ENCODE results near the gene TNFAIP8L3. TPM values are rescaled to one million over a fixed set of nuclear protein-coding genes. Genes with fewer than 3 reads are reported as not detected.
"Not testable (repeated sequence)": the region's sequence is repeated elsewhere in the genome, so short reads cannot be mapped to it uniquely, and the experiment has no call there.

TNFAIP8L3 gene
- total and polyA plus RNA-seq, 4 donors, result 24.5 to 48.4 (median 27.2) TPM

GRCh38 chr15:51133140-51133765 is 38.5 kb upstream of the TNFAIP8L3 start:
- H3K4me1 ChIP-seq (ENCODE audit: control insufficient read depth in 1 of 2, insufficient read depth in 2 of 2, low read length in 2 of 2), result peaks cover 0 to 4% of the 10 kb centered on the region in 2 donors
- no peaks in the 10 kb centered on the region for H3K27me3 ChIP-seq (ENCODE audit: control insufficient read depth in 1 of 2, insufficient read depth in 2 of 2, low read length in 1 of 2)
- no peak for DNase-seq
- intact Hi-C loops (cut with DNase I), result no loop called here
- H3K27ac ChIP-seq (ENCODE audit: low read depth in 1 of 2, low read length in 2 of 2), result peak overlapping the region in 1 of 2 donors; percentile 29
- no peak for ATAC-seq (ENCODE audit: low FRiP score)
- no peaks in the 10 kb centered on the region for H3K9me3 ChIP-seq (ENCODE audit: control insufficient read depth, low read length)
- no peak overlapping the region for H3K4me3 ChIP-seq (ENCODE audit: low read length in 2 of 2)
- H3K36me3 ChIP-seq (ENCODE audit: control insufficient read depth in 1 of 2, insufficient read depth in 2 of 2, low read length in 1 of 2), result no peaks in the 10 kb centered on the region
- 58 to 61% methylated on average over 7 of the region's 7 CpGs for WGBS, 2 donors

GRCh38 chr15:51132384-51133139 is 37.9 kb upstream of the TNFAIP8L3 start:
- intact Hi-C loops (cut with DNase I), result no loop called here
- 18 to 32% methylated on average over 6 of the region's 6 CpGs for WGBS, 2 donors
- DNase-seq, result peak; percentile 69 to 87

GRCh38 chr15:51131596-51132290 is 37.0 kb upstream of the TNFAIP8L3 start:
- peaks cover 0 to 4% of the 10 kb centered on the region in 2 donors for H3K4me1 ChIP-seq (ENCODE audit: control insufficient read depth in 1 of 2, insufficient read depth in 2 of 2, low read length in 2 of 2)
- H3K36me3 ChIP-seq (ENCODE audit: control insufficient read depth in 1 of 2, insufficient read depth in 2 of 2, low read length in 1 of 2), result no peaks in the 10 kb centered on the region
- ATAC-seq (ENCODE audit: low FRiP score) (no peak), DNase-seq (no peak)
- no peak overlapping the region for H3K4me3 ChIP-seq (ENCODE audit: low read length in 2 of 2)
- intact Hi-C loops (cut with DNase I), result no loop called here
- no peak overlapping the region for H3K27ac ChIP-seq (ENCODE audit: low read depth in 1 of 2, low read length in 2 of 2)
- no peaks in the 10 kb centered on the region for H3K9me3 ChIP-seq (ENCODE audit: control insufficient read depth, low read length)
- WGBS, 2 donors, result 73 to 87% methylated on average over 4 of the region's 4 CpGs
- no peaks in the 10 kb centered on the region for H3K27me3 ChIP-seq (ENCODE audit: control insufficient read depth in 1 of 2, insufficient read depth in 2 of 2, low read length in 1 of 2)

More at GRCh38 chr15:51132384-51133139, 37.9 kb upstream of the TNFAIP8L3 start:
- no peaks in the 10 kb centered on the region for H3K27me3 ChIP-seq (ENCODE audit: control insufficient read depth in 1 of 2, insufficient read depth in 2 of 2, low read length in 1 of 2)
- H3K27ac ChIP-seq (ENCODE audit: low read depth in 1 of 2, low read length in 2 of 2), result peak overlapping the region in 1 of 2 donors; percentile 48
- no peak overlapping the region for H3K4me3 ChIP-seq (ENCODE audit: low read length in 2 of 2)
- no peaks in the 10 kb centered on the region for H3K36me3 ChIP-seq (ENCODE audit: control insufficient read depth in 1 of 2, insufficient read depth in 2 of 2, low read length in 1 of 2)
- no peaks in the 10 kb centered on the region for H3K9me3 ChIP-seq (ENCODE audit: control insufficient read depth, low read length)
- ATAC-seq (ENCODE audit: low FRiP score), result peak; percentile 88
- H3K4me1 ChIP-seq (ENCODE audit: control insufficient read depth in 1 of 2, insufficient read depth in 2 of 2, low read length in 2 of 2), result peaks cover 0 to 4% of the 10 kb centered on the region in 2 donors

GRCh38 chr15:51130344-51130743 is 35.6 kb upstream of the TNFAIP8L3 start:
- intact Hi-C loops (cut with DNase I), result no loop called here
- H3K27ac ChIP-seq (ENCODE audit: low read depth in 1 of 2, low read length in 2 of 2), result no peak overlapping the region
- H3K4me3 ChIP-seq (ENCODE audit: low read length in 2 of 2), result no peak overlapping the region
- H3K9me3 ChIP-seq (ENCODE audit: control insufficient read depth, low read length), result no peaks in the 10 kb centered on the region
- H3K4me1 ChIP-seq (ENCODE audit: control insufficient read depth in 1 of 2, insufficient read depth in 2 of 2, low read length in 2 of 2), result peaks cover 0 to 4% of the 10 kb centered on the region in 2 donors
- ATAC-seq (ENCODE audit: low FRiP score) (no peak), DNase-seq (no peak)
- no peaks in the 10 kb centered on the region for H3K27me3 ChIP-seq (ENCODE audit: control insufficient read depth in 1 of 2, insufficient read depth in 2 of 2, low read length in 1 of 2)
- 97 to 99% methylated on average over 1 of the region's 1 CpG for whole genome bisulfite sequencing, 2 donors
- H3K36me3 ChIP-seq (ENCODE audit: control insufficient read depth in 1 of 2, insufficient read depth in 2 of 2, low read length in 1 of 2), result no peaks in the 10 kb centered on the region

- no peaks in the 10 kb centered on the region for H3K9me3 ChIP-seq (ENCODE audit: control insufficient read depth, low read length)
- no peak overlapping the region for H3K27ac ChIP-seq (ENCODE audit: low read depth in 1 of 2, low read length in 2 of 2)
- H3K27me3 ChIP-seq (ENCODE audit: control insufficient read depth in 1 of 2, insufficient read depth in 2 of 2, low read length in 1 of 2), result no peaks in the 10 kb centered on the region
- no peak for DNase-seq
- intact Hi-C loops (cut with DNase I), result no loop called here
- no peak overlapping the region for H3K4me3 ChIP-seq (ENCODE audit: low read length in 2 of 2)
- H3K4me1 ChIP-seq (ENCODE audit: control insufficient read depth in 1 of 2, insufficient read depth in 2 of 2, low read length in 2 of 2), result peaks cover 0 to 4% of the 10 kb centered on the region in 2 donors
- ATAC-seq (ENCODE audit: low FRiP score), result no peak
- 84 to 90% methylated on average over 5 of the region's 5 CpGs for WGBS, 2 donors
- H3K36me3 ChIP-seq (ENCODE audit: control insufficient read depth in 1 of 2, insufficient read depth in 2 of 2, low read length in 1 of 2), result no peaks in the 10 kb centered on the region
These were observed 35.0 kb upstream of the TNFAIP8L3 start for GRCh38 chr15:51129535-51130188.

- Histone ChIP-seq H3K27ac (ENCODE audit: low read depth in 1 of 2, low read length in 2 of 2) (no peak overlapping the region), H3K36me3 (ENCODE audit: control insufficient read depth in 1 of 2, insufficient read depth in 2 of 2, low read length in 1 of 2) (no peaks in the 10 kb centered on the region), H3K4me1 (ENCODE audit: control insufficient read depth in 1 of 2, insufficient read depth in 2 of 2, low read length in 2 of 2) (peaks cover 0 to 6% of the 10 kb centered on the region in 2 donors), H3K27me3 (ENCODE audit: control insufficient read depth in 1 of 2, insufficient read depth in 2 of 2, low read length in 1 of 2) (no peaks in the 10 kb centered on the region), H3K4me3 (ENCODE audit: low read length in 2 of 2) (no peak overlapping the region), H3K9me3 (ENCODE audit: control insufficient read depth, low read length) (no peaks in the 10 kb centered on the region)
- 95 to 96% methylated on average over 2 of the region's 2 CpGs for WGBS, 2 donors
- ATAC-seq (ENCODE audit: low FRiP score) (no peak), DNase-seq (no peak)
- intact Hi-C loops (cut with DNase I), result no loop called here
These were observed 34.0 kb upstream of the TNFAIP8L3 start for GRCh38 chr15:51128701-51129100.

- DNase-seq, result no peak
- intact Hi-C loops (cut with DNase I), result no loop called here
- WGBS, 2 donors, result 92% methylated on average over 3 of the region's 3 CpGs
- ATAC-seq (ENCODE audit: low FRiP score), result no peak
- Histone ChIP-seq H3K27ac (ENCODE audit: low read depth in 1 of 2, low read length in 2 of 2) (no peak overlapping the region), H3K36me3 (ENCODE audit: control insufficient read depth in 1 of 2, insufficient read depth in 2 of 2, low read length in 1 of 2) (no peaks in the 10 kb centered on the region), H3K9me3 (ENCODE audit: control insufficient read depth, low read length) (no peaks in the 10 kb centered on the region), H3K4me1 (ENCODE audit: control insufficient read depth in 1 of 2, insufficient read depth in 2 of 2, low read length in 2 of 2) (peaks cover 0 to 2% of the 10 kb centered on the region in 2 donors), H3K4me3 (ENCODE audit: low read length in 2 of 2) (no peak overlapping the region), H3K27me3 (ENCODE audit: control insufficient read depth in 1 of 2, insufficient read depth in 2 of 2, low read length in 1 of 2) (no peaks in the 10 kb centered on the region)
These were observed 32.1 kb upstream of the TNFAIP8L3 start for GRCh38 chr15:51126842-51127241.

GRCh38 chr15:51123002-51123401 is 28.3 kb upstream of the TNFAIP8L3 start:
- H3K4me1 ChIP-seq (ENCODE audit: control insufficient read depth in 1 of 2, insufficient read depth in 2 of 2, low read length in 2 of 2); H3K36me3 ChIP-seq (ENCODE audit: control insufficient read depth in 1 of 2, insufficient read depth in 2 of 2, low read length in 1 of 2); DNase-seq; intact Hi-C loops (cut with DNase I); H3K27me3 ChIP-seq (ENCODE audit: control insufficient read depth in 1 of 2, insufficient read depth in 2 of 2, low read length in 1 of 2); H3K27ac ChIP-seq (ENCODE audit: low read depth in 1 of 2, low read length in 2 of 2); ATAC-seq (ENCODE audit: low FRiP score); H3K4me3 ChIP-seq (ENCODE audit: low read length in 2 of 2); H3K9me3 ChIP-seq (ENCODE audit: control insufficient read depth, low read length): not testable (repeated sequence)
